IgD-negative memory B cell (primary cell): Measurements from ENCODE around the gene EXOC3L1. TPM values are rescaled to one million over a fixed set of nuclear protein-coding genes. Genes with fewer than 3 reads are reported as not detected.

Experiments
- H3K27ac Mint-ChIP-seq, 3 donors: one replicate each; pipeline ENCODE4 v1.8.0; 2020 to 2022; ENCODE audit warnings: mild to moderate bottlenecking in 3 of 3, mixed read lengths in 3 of 3, moderate library complexity in 1 of 3
- H3K27me3 Mint-ChIP-seq: one replicate; pipeline ENCODE4 v1.8.0; 2021; ENCODE audit warnings: mixed read lengths
- H3K36me3 Mint-ChIP-seq: one replicate; pipeline ENCODE4 v1.8.0; 2020; ENCODE audit warnings: mild to moderate bottlenecking, mixed read lengths
- H3K4me1 Mint-ChIP-seq, 3 donors: one replicate each; pipeline ENCODE4 v1.8.0; 2020 to 2022; ENCODE audit warnings: mixed read lengths in 3 of 3, mild to moderate bottlenecking in 1 of 3
- H3K4me3 Mint-ChIP-seq, 4 donors: one replicate each; pipeline ENCODE4 v1.8.0; 2020 to 2022; ENCODE audit warnings: mild to moderate bottlenecking in 4 of 4, mixed read lengths in 4 of 4, moderate library complexity in 3 of 4
- H3K9me3 Mint-ChIP-seq, 3 donors: one replicate each; pipeline ENCODE4 v1.8.0; 2020 to 2021; ENCODE audit warnings: mixed read lengths in 3 of 3, mild to moderate bottlenecking in 1 of 3
- polyA plus RNA-seq: library from polyadenylated mRNA; unstranded; fragments of 300-500 nt; fragmentation: Illumina TruSeq; gene quantifications from one replicate; pipeline ENCODE4 v1.2.3, GENCODE V29; 2021

The EXOC3L1 gene
- polyA plus RNA-seq, 1 donor from 2014 or later = not detected

- peaks cover 15 to 26% (median 18%) of the 10 kb centered on the region in 3 donors for H3K4me1 Mint-ChIP-seq
- H3K36me3 Mint-ChIP-seq = peaks cover 1% of the 10 kb centered on the region
- peaks cover 61% of the 10 kb centered on the region for H3K27me3 Mint-ChIP-seq
- peak overlapping the region in 1 of 3 donors; percentile 23 for H3K27ac Mint-ChIP-seq
- peak overlapping the region in 2 of 4 donors; percentile 65 to 72 for H3K4me3 Mint-ChIP-seq
- H3K9me3 Mint-ChIP-seq = peaks cover 0 to 2% (median 0%) of the 10 kb centered on the region in 3 donors
These were observed 18.8 kb downstream of the EXOC3L1 start for GRCh38 chr16:67170949-67171649.

DNA sequence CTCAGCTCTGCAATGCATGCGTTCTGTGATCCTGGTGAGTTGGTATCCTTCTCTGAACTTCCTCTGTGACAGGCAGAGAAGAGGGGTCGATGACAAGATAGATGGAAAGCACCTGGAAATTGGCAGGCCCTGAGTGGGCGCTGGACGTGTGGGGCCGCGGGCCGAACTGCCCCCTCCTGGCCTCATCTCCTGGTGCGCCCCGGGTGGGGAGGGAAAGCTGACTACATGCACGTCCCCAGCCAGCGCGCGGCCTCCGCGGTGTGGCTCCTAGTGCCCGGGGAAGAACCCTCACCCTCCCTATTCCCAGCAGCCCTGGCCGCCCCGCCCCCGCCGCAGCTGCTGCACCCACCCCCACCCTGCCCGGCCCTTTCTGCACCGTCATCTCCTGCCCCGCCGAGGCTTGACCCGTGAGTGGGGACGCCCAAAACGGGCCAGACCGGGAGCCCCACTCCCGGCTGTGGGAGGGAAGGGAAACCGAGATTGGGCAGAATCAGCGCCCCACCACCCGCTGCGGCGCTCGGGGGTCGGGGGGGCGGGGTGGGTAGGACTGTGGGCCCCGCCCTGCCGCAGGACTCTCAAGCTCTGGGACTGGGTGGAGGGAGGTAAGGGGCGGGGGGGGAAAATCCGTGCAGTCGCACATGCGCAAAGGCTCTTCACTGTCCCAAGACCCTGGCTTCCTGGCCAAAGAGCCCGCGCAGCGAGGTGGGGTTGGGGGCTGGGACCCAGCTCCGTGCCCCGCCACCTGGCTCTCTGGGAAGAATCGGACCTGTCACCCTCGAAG is 19.6 kb downstream of the EXOC3L1 start, which contains the start of gene NOL3:
NOL3 (plus strand) TSS at position 371 of the 781 bp plus-strand sequence.
- H3K27me3 Mint-ChIP-seq = peaks cover 63% of the 10 kb centered on the region
- peaks cover 0 to 2% (median 0%) of the 10 kb centered on the region in 3 donors for H3K9me3 Mint-ChIP-seq
- H3K36me3 Mint-ChIP-seq = peaks cover 1% of the 10 kb centered on the region
- H3K4me3 Mint-ChIP-seq = peak within 1 kb of the TSS; percentile 66 to 87 (median 76)
- H3K4me1 Mint-ChIP-seq = peaks cover 15 to 26% (median 19%) of the 10 kb centered on the region in 3 donors
- peak within 1 kb of the TSS in 1 of 3 donors; percentile 35 for H3K27ac Mint-ChIP-seq

DNA sequence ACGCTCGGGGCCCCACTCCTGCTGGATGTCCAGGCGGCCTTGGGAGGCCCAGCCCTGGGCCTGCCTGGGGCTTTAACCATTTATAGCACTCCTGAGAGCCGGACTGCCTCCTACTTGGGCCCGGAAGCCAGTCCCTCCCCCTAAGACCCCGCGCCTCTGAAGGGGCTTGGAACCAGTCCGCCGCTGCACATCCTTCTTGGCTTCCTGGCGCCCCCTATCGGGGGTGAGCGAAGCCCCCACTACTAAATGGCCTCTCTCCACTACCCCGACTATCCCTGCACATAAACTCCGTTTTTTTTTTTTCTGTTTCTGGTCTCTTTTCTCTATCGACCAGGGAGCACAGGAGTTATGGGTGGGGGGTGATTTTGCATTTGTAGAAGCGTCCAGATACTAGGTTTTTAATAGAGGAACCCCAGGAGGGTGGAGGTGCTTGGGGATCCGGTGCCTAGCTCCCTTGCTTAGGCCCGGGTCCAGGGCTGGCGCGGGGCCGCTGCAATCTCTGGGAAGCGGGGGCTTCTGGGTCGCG is 20.2 kb downstream of the EXOC3L1 start:
- Mint-ChIP-seq H3K9me3 (peaks cover 0 to 2% (median 0%) of the 10 kb centered on the region in 3 donors), H3K4me3 (peak overlapping the region in 3 of 4 donors; percentile 68 to 87 (median 85)), H3K27me3 (peaks cover 68% of the 10 kb centered on the region), H3K36me3 (peaks cover 1% of the 10 kb centered on the region), H3K4me1 (peaks cover 18 to 26% (median 19%) of the 10 kb centered on the region in 3 donors), H3K27ac (peak overlapping the region in 1 of 3 donors; percentile 35)

- Mint-ChIP-seq H3K36me3 (peaks cover 1% of the 10 kb centered on the region), H3K4me3 (no peak overlapping the region), H3K27me3 (peaks cover 69% of the 10 kb centered on the region), H3K4me1 (peaks cover 18 to 25% (median 20%) of the 10 kb centered on the region in 3 donors), H3K9me3 (peaks cover 0 to 2% (median 0%) of the 10 kb centered on the region in 3 donors), H3K27ac (peak overlapping the region in 1 of 3 donors; percentile 5)
These were observed 20.9 kb downstream of the EXOC3L1 start for GRCh38 chr16:67169011-67169451.

- H3K4me3 Mint-ChIP-seq = peak overlapping the region in 1 of 4 donors; percentile 50
- no peak overlapping the region for H3K27ac Mint-ChIP-seq
- H3K4me1 Mint-ChIP-seq = peaks cover 10 to 15% (median 15%) of the 10 kb centered on the region in 3 donors
- H3K27me3 Mint-ChIP-seq = peaks cover 63% of the 10 kb centered on the region
- peaks cover 0 to 1% (median 0%) of the 10 kb centered on the region in 3 donors for H3K9me3 Mint-ChIP-seq
- no peaks in the 10 kb centered on the region for H3K36me3 Mint-ChIP-seq
These were observed 22.3 kb downstream of the EXOC3L1 start for GRCh38 chr16:67167588-67167987.

DNA sequence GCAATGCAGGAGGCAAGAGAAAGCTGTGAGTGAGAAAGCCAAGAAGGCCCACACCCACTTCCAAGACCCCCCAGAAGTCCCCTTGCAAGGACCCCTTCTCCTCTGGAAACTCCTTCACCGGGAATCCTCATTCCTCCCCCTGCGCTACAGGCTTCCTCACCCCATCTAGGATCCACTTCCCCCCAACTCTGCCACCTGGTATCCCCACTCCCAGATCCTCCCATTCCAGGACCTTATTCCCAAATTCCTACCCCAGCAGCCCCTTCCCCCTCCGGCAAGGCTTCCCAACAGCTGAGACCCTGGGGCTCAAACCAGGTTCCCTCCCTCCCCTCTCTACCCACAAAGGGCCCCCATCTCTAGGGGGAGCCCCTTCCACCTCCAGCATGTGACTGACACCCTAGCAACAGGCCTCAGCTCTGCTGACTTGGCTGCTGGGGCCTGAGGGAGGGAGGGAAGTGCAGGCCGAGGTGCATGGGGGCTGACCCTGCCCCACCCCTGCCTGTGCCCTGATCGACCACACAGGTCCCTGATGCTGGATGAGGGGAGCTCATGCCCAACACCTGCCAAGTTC is 23.3 kb downstream of the EXOC3L1 start:
- Mint-ChIP-seq H3K36me3 (no peaks in the 10 kb centered on the region), H3K4me3 (peak overlapping the region in 1 of 4 donors; percentile 60), H3K27me3 (peaks cover 64% of the 10 kb centered on the region), H3K4me1 (peaks cover 14 to 20% (median 15%) of the 10 kb centered on the region in 3 donors), H3K9me3 (no peaks in the 10 kb centered on the region), H3K27ac (peak overlapping the region; percentile 39 to 88 (median 65))

- H3K4me1 Mint-ChIP-seq = peaks cover 13 to 18% (median 15%) of the 10 kb centered on the region in 3 donors
- peak overlapping the region in 1 of 4 donors; percentile 12 for H3K4me3 Mint-ChIP-seq
- H3K36me3 Mint-ChIP-seq = no peaks in the 10 kb centered on the region
- H3K27me3 Mint-ChIP-seq = peaks cover 62% of the 10 kb centered on the region
- H3K27ac Mint-ChIP-seq = peak overlapping the region in 1 of 3 donors; percentile 39
- no peaks in the 10 kb centered on the region for H3K9me3 Mint-ChIP-seq
These were observed 23.8 kb downstream of the EXOC3L1 start for GRCh38 chr16:67166110-67166547.

DNA sequence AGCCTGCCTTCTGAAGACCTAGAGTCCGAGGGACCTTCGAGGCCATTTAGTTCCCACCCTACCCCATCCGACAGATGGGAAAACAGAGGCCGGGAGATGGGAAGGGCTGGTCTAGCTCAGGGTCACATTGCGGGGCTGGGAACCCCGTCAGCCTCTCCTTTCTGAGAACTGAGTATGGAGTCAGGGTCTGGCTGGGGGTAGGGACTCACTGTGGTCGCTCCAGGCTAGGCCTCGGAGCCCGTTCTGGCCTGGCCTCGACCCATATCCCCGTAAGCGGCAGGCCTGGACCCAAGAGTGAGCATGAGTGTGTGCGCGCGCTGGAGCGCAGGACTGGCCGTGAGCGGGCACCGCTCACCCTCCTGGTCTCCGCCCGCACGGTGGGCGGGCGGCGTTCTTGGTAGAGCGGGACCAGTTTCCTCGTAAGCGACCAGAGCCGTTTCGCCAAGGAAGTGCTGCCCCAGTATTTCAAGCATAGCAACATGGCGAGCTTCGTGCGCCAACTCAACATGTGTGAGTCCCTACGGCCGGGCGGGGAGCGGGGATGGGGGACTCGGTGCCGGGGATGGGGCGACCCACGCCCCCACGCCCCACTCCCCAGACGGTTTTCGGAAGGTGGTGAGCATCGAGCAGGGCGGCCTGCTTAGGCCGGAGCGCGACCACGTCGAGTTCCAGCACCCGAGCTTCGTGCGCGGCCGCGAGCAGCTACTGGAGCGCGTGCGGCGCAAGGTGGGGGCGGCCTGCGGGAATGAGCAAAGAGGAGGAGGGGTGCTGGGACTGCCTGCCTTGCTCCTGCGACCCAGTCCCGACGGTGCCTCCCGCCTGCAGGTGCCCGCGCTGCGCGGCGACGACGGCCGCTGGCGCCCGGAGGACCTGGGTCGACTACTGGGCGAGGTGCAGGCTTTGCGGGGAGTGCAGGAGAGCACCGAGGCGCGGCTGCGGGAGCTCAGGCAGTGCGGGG is 24.5 kb downstream of the EXOC3L1 start:
- Mint-ChIP-seq H3K36me3 (no peaks in the 10 kb centered on the region), H3K9me3 (no peaks in the 10 kb centered on the region), H3K4me3 (peak overlapping the region; percentile 12 to 75 (median 64)), H3K27ac (peak overlapping the region in 1 of 3 donors; percentile 79), H3K27me3 (peaks cover 60% of the 10 kb centered on the region), H3K4me1 (peaks cover 14 to 20% (median 15%) of the 10 kb centered on the region in 3 donors)

- no peaks in the 10 kb centered on the region for H3K36me3 Mint-ChIP-seq
- no peaks in the 10 kb centered on the region for H3K9me3 Mint-ChIP-seq
- peaks cover 54% of the 10 kb centered on the region for H3K27me3 Mint-ChIP-seq
- H3K4me1 Mint-ChIP-seq = peaks cover 12 to 15% (median 12%) of the 10 kb centered on the region in 3 donors
- H3K4me3 Mint-ChIP-seq = peak within 1 kb of the TSS; percentile 68 to 82 (median 76)
- H3K27ac Mint-ChIP-seq = peak within 1 kb of the TSS in 2 of 3 donors; percentile 63 to 79
These were observed 25.3 kb downstream of the EXOC3L1 start, which contains the start of gene HSF4 for GRCh38 chr16:67164599-67165061. Gene HSF4, plus strand, starts transcription at chr16:67164745. Its CDS starts 67 bp downstream, at chr16:67164812.

- Mint-ChIP-seq H3K27ac (peak overlapping the region in 2 of 3 donors; percentile 63 to 64), H3K36me3 (no peaks in the 10 kb centered on the region), H3K9me3 (no peaks in the 10 kb centered on the region), H3K4me3 (peak overlapping the region; percentile 68 to 82 (median 72)), H3K27me3 (peaks cover 54% of the 10 kb centered on the region), H3K4me1 (peaks cover 11 to 14% (median 12%) of the 10 kb centered on the region in 3 donors)
These were observed 25.9 kb downstream of the EXOC3L1 start for GRCh38 chr16:67163999-67164558.

DNA sequence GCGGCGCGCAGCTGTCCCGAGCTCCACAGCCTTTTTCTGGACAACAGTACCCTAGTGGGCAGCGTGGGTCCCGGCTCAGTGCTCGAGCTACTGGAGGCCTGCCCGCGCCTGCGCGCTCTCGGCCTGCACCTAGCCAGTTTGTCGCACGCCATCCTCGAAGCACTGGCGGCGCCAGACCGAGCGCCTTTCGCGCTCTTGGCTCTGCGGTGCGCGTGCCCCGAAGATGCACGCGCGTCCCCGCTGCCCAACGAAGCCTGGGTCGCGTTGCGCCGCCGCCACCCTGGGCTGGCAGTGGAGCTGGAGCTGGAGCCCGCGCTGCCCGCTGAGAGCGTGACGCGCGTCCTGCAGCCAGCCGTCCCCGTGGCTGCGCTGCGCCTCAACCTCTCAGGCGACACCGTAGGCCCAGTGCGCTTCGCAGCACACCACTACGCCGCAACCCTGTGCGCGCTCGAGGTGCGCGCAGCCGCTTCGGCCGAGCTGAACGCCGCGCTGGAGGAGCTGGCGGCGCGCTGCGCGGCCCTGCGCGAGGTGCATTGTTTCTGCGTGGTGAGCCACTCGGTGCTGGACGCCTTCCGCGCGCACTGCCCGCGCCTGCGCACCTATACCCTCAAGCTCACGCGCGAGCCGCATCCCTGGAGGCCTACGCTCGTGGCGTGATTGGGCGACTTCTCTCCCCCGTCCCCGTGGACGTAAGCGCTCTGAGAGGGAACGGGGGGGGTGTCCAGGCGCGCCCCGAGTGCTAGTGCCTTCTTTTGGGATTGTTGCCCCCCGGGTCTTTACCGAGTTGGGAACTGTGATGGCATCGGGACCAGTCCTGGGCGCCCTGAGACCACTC is 26.6 kb downstream of the EXOC3L1 start:
- Mint-ChIP-seq H3K27me3 (peaks cover 48% of the 10 kb centered on the region), H3K4me1 (peaks cover 14 to 21% (median 18%) of the 10 kb centered on the region in 3 donors), H3K27ac (peak overlapping the region in 2 of 3 donors; percentile 63 to 64), H3K9me3 (no peaks in the 10 kb centered on the region), H3K4me3 (peak overlapping the region; percentile 68 to 99 (median 80)), H3K36me3 (no peaks in the 10 kb centered on the region)

DNA sequence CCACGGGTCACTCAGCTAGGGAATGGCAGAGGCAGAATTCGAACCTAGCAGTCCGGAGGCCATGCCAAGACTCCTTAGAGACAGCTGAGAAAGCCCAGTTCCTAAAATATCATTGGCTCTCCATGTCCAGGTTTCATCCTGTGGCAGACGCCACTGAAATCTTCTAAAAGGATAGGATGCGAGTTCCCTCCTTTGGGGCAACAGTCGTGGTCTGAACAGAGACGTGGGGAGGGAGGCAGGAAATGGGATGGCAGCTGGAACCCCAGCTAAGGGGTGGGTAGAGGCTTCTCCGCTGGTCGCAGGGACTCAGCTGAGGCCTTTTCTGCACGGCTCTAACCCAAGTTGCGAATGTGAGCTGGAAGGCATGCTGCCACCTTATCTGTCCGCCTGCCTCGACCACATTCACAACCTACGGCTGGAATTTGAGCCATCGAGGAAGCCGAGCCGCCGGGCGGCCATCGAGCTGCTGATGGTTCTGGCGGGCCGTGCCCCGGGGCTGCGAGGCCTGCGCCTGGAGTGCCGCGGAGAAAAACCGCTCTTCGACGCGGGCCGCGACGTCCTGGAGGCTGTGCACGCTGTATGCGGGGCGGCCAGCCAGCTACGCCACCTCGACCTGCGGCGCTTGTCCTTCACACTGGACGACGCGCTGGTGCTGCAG is 27.3 kb downstream of the EXOC3L1 start:
- no peaks in the 10 kb centered on the region for H3K36me3 Mint-ChIP-seq
- H3K9me3 Mint-ChIP-seq = no peaks in the 10 kb centered on the region
- peak overlapping the region in 3 of 4 donors; percentile 75 to 99 (median 87) for H3K4me3 Mint-ChIP-seq
- peaks cover 41% of the 10 kb centered on the region for H3K27me3 Mint-ChIP-seq
- H3K27ac Mint-ChIP-seq = peak overlapping the region in 2 of 3 donors; percentile 82 to 97
- peaks cover 22 to 26% (median 25%) of the 10 kb centered on the region in 3 donors for H3K4me1 Mint-ChIP-seq
